Measurements from ENCODE around the gene CARD14. TPM values are rescaled to one million over a fixed set of nuclear protein-coding genes. Genes with fewer than 3 reads are reported as not detected.

The CARD14 gene
- polyA plus RNA-seq, 1 donor (not counting 4 experiments of a cell fraction or from before 2014, with no cell fraction given), result 0.49 TPM

GRCh38 chr17:80180192-80180591, 10.4 kb downstream of the CARD14 start:
- H3K9me1 ChIP-seq (ENCODE audit: control insufficient read depth, extremely low read depth, insufficient read depth, low read length), result no peaks in the 10 kb centered on the region
- H3K9me3 ChIP-seq (ENCODE audit: control insufficient read depth, low read depth, low read length), result no peaks in the 10 kb centered on the region
- no peak overlapping the region for H3K27ac ChIP-seq (ENCODE audit: control insufficient read depth, insufficient read depth, low read length)
- H2AFZ ChIP-seq (ENCODE audit: control insufficient read depth, low read length), result no peak overlapping the region
- DNase-seq (ENCODE audit: low read depth, low spot score), result no peak
- no peaks in the 10 kb centered on the region for H3K36me3 ChIP-seq (ENCODE audit: control insufficient read depth in 2 of 2, extremely low read depth in 1 of 2, insufficient read depth in 2 of 2, low read length in 2 of 2)
- H3K27me3 ChIP-seq (ENCODE audit: control insufficient read depth, extremely low read depth, insufficient read depth, low read length), result peaks cover 8% of the 10 kb centered on the region
- no peak overlapping the region for H3K4me2 ChIP-seq (ENCODE audit: control insufficient read depth, extremely low read depth, insufficient read depth, low read depth, low read length)
- no peak overlapping the region for H3K4me3 ChIP-seq (ENCODE audit: control insufficient read depth in 2 of 3, extremely low read depth in 1 of 3, insufficient read depth in 2 of 3, low read depth in 1 of 3, low read length in 3 of 3)
- no peak for TF ChIP-seq CTCF (optimal IDR thresholded peaks at IDR 0.05 in 1 of 3, IDR thresholded peaks at IDR 0.05 in 1 of 3, conservative IDR thresholded peaks at IDR 0.05 in 1 of 3; ENCODE audit: extremely low read depth in 1 of 3, insufficient read depth in 2 of 3, low read length in 3 of 3)
- no peak for TF ChIP-seq EZH2 (IDR thresholded peaks at IDR 0.05; ENCODE audit: low read length)
- no peaks in the 10 kb centered on the region for H4K20me1 ChIP-seq (ENCODE audit: control insufficient read depth, extremely low read depth, insufficient read depth, low read length)
- no peak overlapping the region for H3K9ac ChIP-seq (ENCODE audit: control insufficient read depth, extremely low read depth, insufficient read depth, low read length)
- FAIRE-seq, result no peak
- no peaks in the 10 kb centered on the region for H3K79me2 ChIP-seq (ENCODE audit: control insufficient read depth, insufficient read depth, low read length)
- peaks cover 5% of the 10 kb centered on the region for H3K4me1 ChIP-seq (ENCODE audit: control insufficient read depth, extremely low read depth, insufficient read depth, low read length)
- dilution Hi-C loops (cut with MboI; ENCODE audit: extremely low pct_ligation_motif_present, low sequenced_read_pairs), result no loop called here

- Histone ChIP-seq H4K20me1 (ENCODE audit: control insufficient read depth, extremely low read depth, insufficient read depth, low read length) (no peaks in the 10 kb centered on the region), H3K9me1 (ENCODE audit: control insufficient read depth, extremely low read depth, insufficient read depth, low read length) (no peaks in the 10 kb centered on the region), H3K4me2 (ENCODE audit: control insufficient read depth, extremely low read depth, insufficient read depth, low read depth, low read length) (no peak overlapping the region), H3K27ac (ENCODE audit: control insufficient read depth, insufficient read depth, low read length) (no peak overlapping the region), H3K4me3 (ENCODE audit: control insufficient read depth in 2 of 3, extremely low read depth in 1 of 3, insufficient read depth in 2 of 3, low read depth in 1 of 3, low read length in 3 of 3) (no peak overlapping the region), H3K27me3 (ENCODE audit: control insufficient read depth, extremely low read depth, insufficient read depth, low read length) (peaks cover 8% of the 10 kb centered on the region), H3K9me3 (ENCODE audit: control insufficient read depth, low read depth, low read length) (no peaks in the 10 kb centered on the region), H3K36me3 (ENCODE audit: control insufficient read depth in 2 of 2, extremely low read depth in 1 of 2, insufficient read depth in 2 of 2, low read length in 2 of 2) (no peaks in the 10 kb centered on the region), H3K79me2 (ENCODE audit: control insufficient read depth, insufficient read depth, low read length) (no peaks in the 10 kb centered on the region), H2AFZ (ENCODE audit: control insufficient read depth, low read length) (no peak overlapping the region), H3K9ac (ENCODE audit: control insufficient read depth, extremely low read depth, insufficient read depth, low read length) (no peak overlapping the region), H3K4me1 (ENCODE audit: control insufficient read depth, extremely low read depth, insufficient read depth, low read length) (no peaks in the 10 kb centered on the region)
- TF ChIP-seq EZH2 (IDR thresholded peaks at IDR 0.05; ENCODE audit: low read length) (no peak), CTCF (optimal IDR thresholded peaks at IDR 0.05 in 1 of 3, IDR thresholded peaks at IDR 0.05 in 1 of 3, conservative IDR thresholded peaks at IDR 0.05 in 1 of 3; ENCODE audit: extremely low read depth in 1 of 3, insufficient read depth in 2 of 3, low read length in 3 of 3) (no peak)
- FAIRE-seq, result no peak
- dilution Hi-C loops (cut with MboI; ENCODE audit: extremely low pct_ligation_motif_present, low sequenced_read_pairs), result no loop called here
- DNase-seq (ENCODE audit: low read depth, low spot score), result no peak
Observed at GRCh38 chr17:80181431-80181830, 11.6 kb downstream of the CARD14 start.

Data from keratinocyte (primary cell).